K562 (cell line): ENCODE measurements around the gene TRAPPC5. TPM values are rescaled to one million over a fixed set of nuclear protein-coding genes. Genes with fewer than 3 reads are reported as not detected.
A peak's percentile ranks its signal among the peaks of the same experiment; 100 is the strongest.

Experiments
- DDX20 ChIP-seq: fragments of 450-650 bp; IDR thresholded peaks from 2 replicates; pipeline ENCODE4 v1.6.1; 2016; ENCODE audit warnings: missing genetic modification characterization, low read depth, mild to moderate bottlenecking, missing compliant biosample characterization, moderate library complexity
- GATAD2A ChIP-seq: fragments of 450-650 bp; IDR thresholded peaks from 2 replicates; pipeline ENCODE4 v1.6.1; 2017
- HDAC6 ChIP-seq: IDR thresholded peaks from 2 replicates; pipeline ENCODE4 v1.6.1; 2012; ENCODE audit warnings: low read depth, mild to moderate bottlenecking, control low read depth, inconsistent platforms, low read length, moderate library complexity
- PHF21A ChIP-seq: fragments of 450-650 bp; IDR thresholded peaks from 2 replicates; pipeline ENCODE4 v1.6.1; 2017; ENCODE audit warnings: low read depth, borderline replicate concordance
- RFX7 ChIP-seq: fragments of 250-450 bp; sonication (Bioruptor Pico); IDR thresholded peaks from 2 replicates; pipeline ENCODE4 v1.5.1; 2021; ENCODE audit warnings: mild to moderate bottlenecking
- RREB1 ChIP-seq: fragments of 250-450 bp; sonication (Bioruptor Pico); IDR thresholded peaks from 2 replicates; pipeline ENCODE4 v1.4.0; 2020
- TFAM ChIP-seq: fragments of 250-450 bp; sonication (Bioruptor Pico); conservative IDR thresholded peaks from 2 replicates; pipeline ENCODE4 v1.5.0; 2021; ENCODE audit warnings: mild to moderate bottlenecking, moderate library complexity
- ZBTB7A ChIP-seq: IDR thresholded peaks from 2 replicates; pipeline ENCODE4 v1.6.1; 2011; ENCODE audit warnings: low read depth, mild to moderate bottlenecking, low read length, moderate library complexity, borderline replicate concordance; ENCODE audit not compliant: control insufficient read depth
- ZEB2 ChIP-seq: fragments of 450-650 bp; IDR thresholded peaks from 2 replicates; pipeline ENCODE4 v1.6.1; 2016
- ZNF239 ChIP-seq: fragments of 250-450 bp; sonication (Bioruptor Pico); IDR thresholded peaks from 2 replicates; pipeline ENCODE4 v1.4.0; 2020; ENCODE audit warnings: mild to moderate bottlenecking
- ZNF436 ChIP-seq: fragments of 250-450, 450-650 bp; sonication (Bioruptor Pico); formaldehyde crosslinking; IDR thresholded peaks from 2 replicates; pipeline ENCODE4 v1.7.0; 2020; ENCODE audit warnings: mild to moderate bottlenecking
- polyA plus RNA-seq, 8 experiments: library from polyadenylated mRNA; depleted of rRNA in 4 of 8; stranded (reverse) in 5 of 8; unstranded in 3 of 8; fragments of >200 nt; fragmentation: Nextera tagmentation in 2 of 8; fragmentation: Illumina TruSeq in 1 of 8; extraction: Ambion mirVana in 2 of 8; extraction: Trizol in 1 of 8; gene quantifications; 2 replicates each; pipeline versions ENCODE4 v1.2.1 to v1.2.3, GENCODE V29; 2011 to 2014; ENCODE audit warnings: inconsistent platforms in 1 of 8, missing spikeins in 1 of 8
- total RNA-seq, 7 experiments: library from RNA; depleted of rRNA in 6 of 7; stranded (reverse); fragments of >200 nt in 6 of 7; fragmentation: Illumina TruSeq in 2 of 7; extraction: Trizol in 2 of 7; gene quantifications; 2 replicates each; pipeline versions ENCODE4 v1.2.1 to v1.2.3, GENCODE V29; 2011 to 2021; ENCODE audit warnings: low replicate concordance in 1 of 7
- TF ChIP-seq, protein P1 (sequence below), 2 experiments: IDR thresholded peaks; 2 replicates each; pipeline ENCODE4 v1.6.1; 2011; ENCODE audit warnings: borderline replicate concordance in 1 of 2, control low read depth in 1 of 2, low read depth in 1 of 2, low read length in 1 of 2, mild to moderate bottlenecking in 1 of 2, mixed read lengths in 1 of 2, moderate library complexity in 1 of 2; ENCODE audit not compliant: insufficient read depth in 1 of 2, insufficient read length in 1 of 2, poor library complexity in 1 of 2, severe bottlenecking in 1 of 2; ENCODE audit errors: extremely low read depth in 1 of 2
- TF ChIP-seq, protein P2 (sequence below): sonication (generic); formaldehyde crosslinking; IDR thresholded peaks from 2 replicates; pipeline ENCODE4 v1.8.1; 2023; ENCODE audit warnings: mild to moderate bottlenecking, missing genetic modification reagents, moderate library complexity

Gene TRAPPC5
- total and polyA plus RNA-seq, 9 of the 15 experiments (the other 6 are each of a cell fraction or from before 2014, with no cell fraction given) = 2.0 to 76.9 (median 29.3) TPM

- no peak for TF ChIP-seq RFX7 (CRISPR knock-in tag)
- TF ChIP-seq ZNF436 (CRISPR knock-in tag) = no peak
- TF ChIP-seq, protein P1, sequence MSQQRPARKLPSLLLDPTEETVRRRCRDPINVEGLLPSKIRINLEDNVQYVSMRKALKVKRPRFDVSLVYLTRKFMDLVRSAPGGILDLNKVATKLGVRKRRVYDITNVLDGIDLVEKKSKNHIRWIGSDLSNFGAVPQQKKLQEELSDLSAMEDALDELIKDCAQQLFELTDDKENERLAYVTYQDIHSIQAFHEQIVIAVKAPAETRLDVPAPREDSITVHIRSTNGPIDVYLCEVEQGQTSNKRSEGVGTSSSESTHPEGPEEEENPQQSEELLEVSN (IDR thresholded peaks at IDR 0.05; ENCODE audit: borderline replicate concordance in 1 of 2, extremely low read depth in 1 of 2, insufficient read depth in 1 of 2, insufficient read length in 1 of 2, low read depth in 1 of 2, low read length in 1 of 2, poor library complexity in 1 of 2, severe bottlenecking in 1 of 2) = peak; percentile 93 to 98
- TF ChIP-seq PHF21A = no peak
- TF ChIP-seq RREB1 (CRISPR knock-in tag) = no peak
- no peak for TF ChIP-seq TFAM (CRISPR knock-in tag)
- TF ChIP-seq ZEB2 = peak; percentile 76
- no peak for TF ChIP-seq DDX20 (tag)
- TF ChIP-seq HDAC6 = no peak
- no peak for TF ChIP-seq ZNF239
- no peak for TF ChIP-seq GATAD2A
- TF ChIP-seq ZBTB7A = peak; percentile 47; the same call in 1 of the 2 replicates
- TF ChIP-seq, protein P2, sequence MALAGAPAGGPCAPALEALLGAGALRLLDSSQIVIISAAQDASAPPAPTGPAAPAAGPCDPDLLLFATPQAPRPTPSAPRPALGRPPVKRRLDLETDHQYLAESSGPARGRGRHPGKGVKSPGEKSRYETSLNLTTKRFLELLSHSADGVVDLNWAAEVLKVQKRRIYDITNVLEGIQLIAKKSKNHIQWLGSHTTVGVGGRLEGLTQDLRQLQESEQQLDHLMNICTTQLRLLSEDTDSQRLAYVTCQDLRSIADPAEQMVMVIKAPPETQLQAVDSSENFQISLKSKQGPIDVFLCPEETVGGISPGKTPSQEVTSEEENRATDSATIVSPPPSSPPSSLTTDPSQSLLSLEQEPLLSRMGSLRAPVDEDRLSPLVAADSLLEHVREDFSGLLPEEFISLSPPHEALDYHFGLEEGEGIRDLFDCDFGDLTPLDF (CRISPR knock-in tag) = no peak
These were observed 43.8 kb upstream of the TRAPPC5 start, which contains the start of gene STXBP2 (continued) for GRCh38 chr19:7636691-7637373.
